Tibial nerve (tissue), 4 donors: ENCODE measurements around the gene SAP30BP. TPM values are rescaled to one million over a fixed set of nuclear protein-coding genes. Genes with fewer than 3 reads are reported as not detected.

Experiments used
- DNase-seq, 2 donors: peaks; one replicate each; pipeline ENCODE4 v3.0.0-alpha.2; 2019; ENCODE audit warnings: low spot score in 2 of 2
- H3K27ac ChIP-seq, 4 donors: fragments of 200-600 bp; sonication (generic) in 3 of 4; one replicate each; pipeline ENCODE4 v1.5.1; 2017 to 2019; ENCODE audit warnings: mild to moderate bottlenecking in 1 of 4
- H3K27me3 ChIP-seq, 2 donors: fragments of 200-600 bp; sonication (generic) in 1 of 2; one replicate each; pipeline versions ENCODE4 v1.5.1 to v1.6.0; 2017 to 2019
- H3K36me3 ChIP-seq, 3 donors: fragments of 200-600 bp; sonication (generic); one replicate each; pipeline ENCODE4 v1.5.1; 2018 to 2019
- H3K4me1 ChIP-seq, 4 donors: fragments of 200-600 bp; sonication (generic) in 3 of 4; one replicate each; pipeline ENCODE4 v1.5.1; 2017 to 2019
- H3K4me3 ChIP-seq, 4 donors: fragments of 200-600 bp; sonication (generic) in 3 of 4; one replicate each; pipeline ENCODE4 v1.5.1; 2017 to 2019; ENCODE audit warnings: mild to moderate bottlenecking in 1 of 4, moderate library complexity in 1 of 4
- H3K9me3 ChIP-seq, 4 donors: fragments of 200-600 bp; sonication (generic) in 3 of 4; one replicate each; pipeline ENCODE4 v1.5.1; 2017 to 2019
- CTCF ChIP-seq, 5 experiments: fragments of 200-600 bp in 3 of 5; fragments of 450-650 bp in 2 of 5; sonication (generic) in 3 of 5; IDR thresholded peaks; one replicate each; pipeline ENCODE4 v1.5.1; 2016 to 2019; ENCODE audit warnings: antibody characterized with exemption in 5 of 5, mild to moderate bottlenecking in 3 of 5, moderate library complexity in 2 of 5
- EP300 ChIP-seq, 2 donors: sonication (generic); formaldehyde crosslinking; IDR thresholded peaks; one replicate each; pipeline ENCODE4 v1.6.1; 2017; ENCODE audit warnings: antibody characterized with exemption in 2 of 2, mild to moderate bottlenecking in 1 of 2
- POLR2A ChIP-seq, 2 donors: fragments of 450-650 bp; IDR thresholded peaks; one replicate each; pipeline ENCODE4 v1.6.1; 2017; ENCODE audit warnings: antibody characterized with exemption in 2 of 2, mild to moderate bottlenecking in 2 of 2, moderate library complexity in 2 of 2
- WGBS, 2 donors: methylation state at CpG; one replicate each; pipeline ENCODE4 v1.1.5; 2018; 5-methylcytosine and 5-hydroxymethylcytosine counted together
- total RNA-seq, 4 donors: library from RNA; depleted of rRNA; stranded (reverse); fragments of >200 nt; gene quantifications; one replicate each; pipeline ENCODE4 v1.1.0, GENCODE V29; 2016

The SAP30BP gene
- total RNA-seq, 4 donors from 2014 or later: 63.9 to 119 (median 95.3) TPM

GRCh38 chr17:75654176-75654575, 13.0 kb upstream of the SAP30BP start:
- TF ChIP-seq POLR2A (IDR thresholded peaks at IDR 0.05) (no peak), EP300 (IDR thresholded peaks at IDR 0.05) (no peak), CTCF (IDR thresholded peaks at IDR 0.05) (no peak)

DNA sequence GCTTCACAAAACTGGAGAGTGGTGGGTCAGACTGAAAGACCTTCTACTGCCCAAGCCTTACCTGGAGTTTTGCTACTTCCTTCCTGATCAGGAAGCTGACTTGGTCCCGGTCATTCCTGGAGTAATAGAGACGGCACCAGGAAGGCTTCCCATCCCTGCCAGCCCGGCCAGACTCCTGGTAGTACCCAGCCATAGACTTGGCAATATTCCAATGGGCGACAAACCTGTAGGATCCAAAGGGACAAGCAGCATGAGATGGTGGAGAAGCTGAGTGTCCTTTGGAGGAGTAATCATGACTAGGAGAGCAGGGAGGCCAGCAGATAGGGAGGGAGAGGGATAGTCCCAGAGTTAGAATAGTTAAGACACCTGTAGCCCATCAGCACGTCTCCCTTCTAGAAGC, 8.9 kb upstream of the SAP30BP start:
- 82 to 89% methylated on average over 5 of the region's 5 CpGs for WGBS, 2 donors
- Histone ChIP-seq H3K4me3 (no peak overlapping the region), H3K27ac (no peak overlapping the region), H3K36me3 (peaks cover 0 to 89% (median 4%) of the 10 kb centered on the region in 3 donors), H3K27me3 (no peaks in the 10 kb centered on the region), H3K9me3 (no peaks in the 10 kb centered on the region), H3K4me1 (no peaks in the 10 kb centered on the region)
- DNase-seq: no peak
- TF ChIP-seq CTCF (IDR thresholded peaks at IDR 0.05) (no peak), EP300 (IDR thresholded peaks at IDR 0.05) (no peak), POLR2A (IDR thresholded peaks at IDR 0.05) (no peak)

More at GRCh38 chr17:75654176-75654575, 13.0 kb upstream of the SAP30BP start:
- Histone ChIP-seq H3K9me3 (no peaks in the 10 kb centered on the region), H3K27me3 (no peaks in the 10 kb centered on the region), H3K36me3 (peaks cover 0 to 89% (median 10%) of the 10 kb centered on the region in 3 donors), H3K27ac (no peak overlapping the region), H3K4me1 (peaks cover 0 to 26% (median 0%) of the 10 kb centered on the region in 4 donors), H3K4me3 (no peak overlapping the region)
- WGBS, 2 donors: 21 to 29% methylated on average over 2 of the region's 2 CpGs
- DNase-seq: no peak

DNA sequence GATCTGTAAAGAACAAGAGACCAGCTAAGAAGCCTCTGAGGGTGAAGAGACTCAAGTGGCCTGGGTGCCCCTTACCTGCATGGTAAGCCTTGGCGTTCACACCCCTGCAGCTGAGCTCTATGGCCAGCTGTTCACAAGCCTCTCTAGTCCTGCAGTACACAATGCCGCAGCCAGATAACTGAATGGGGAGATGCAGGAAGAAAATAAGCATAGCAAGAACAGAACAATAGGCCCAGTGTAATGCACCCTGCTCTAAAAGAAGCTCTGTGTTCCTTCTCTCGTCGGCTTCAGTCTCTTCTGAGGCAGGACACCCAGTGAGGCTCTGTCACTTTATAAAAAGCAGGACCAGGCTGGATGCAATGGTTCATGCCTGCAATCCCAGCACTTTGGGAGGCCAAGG, 5.6 kb upstream of the SAP30BP start:
- H3K36me3 ChIP-seq: peaks cover 0 to 75% (median 4%) of the 10 kb centered on the region in 3 donors
- H3K27me3 ChIP-seq: no peaks in the 10 kb centered on the region
- H3K27ac ChIP-seq: no peak overlapping the region
- DNase-seq: no peak
- TF ChIP-seq CTCF (IDR thresholded peaks at IDR 0.05) (no peak), POLR2A (IDR thresholded peaks at IDR 0.05) (no peak), EP300 (IDR thresholded peaks at IDR 0.05) (no peak)
- peaks cover 0 to 9% (median 8%) of the 10 kb centered on the region in 4 donors for H3K4me1 ChIP-seq
- WGBS, 2 donors: 53 to 65% methylated on average over 4 of the region's 4 CpGs
- H3K4me3 ChIP-seq: no peak overlapping the region
- no peaks in the 10 kb centered on the region for H3K9me3 ChIP-seq

- Histone ChIP-seq H3K27ac (no peak overlapping the region), H3K36me3 (peaks cover 0 to 65% (median 4%) of the 10 kb centered on the region in 3 donors), H3K4me1 (peaks cover 0 to 12% (median 8%) of the 10 kb centered on the region in 4 donors), H3K9me3 (no peaks in the 10 kb centered on the region), H3K4me3 (no peak overlapping the region), H3K27me3 (no peaks in the 10 kb centered on the region)
- WGBS, 2 donors: 91 to 94% methylated on average over 9 of the region's 9 CpGs
- TF ChIP-seq POLR2A (IDR thresholded peaks at IDR 0.05) (no peak), CTCF (IDR thresholded peaks at IDR 0.05) (no peak), EP300 (IDR thresholded peaks at IDR 0.05) (no peak)
- no peak for DNase-seq
Observed at GRCh38 chr17:75662511-75662910, 4.6 kb upstream of the SAP30BP start.

- H3K9me3 ChIP-seq: no peaks in the 10 kb centered on the region
- 83 to 91% methylated on average over 3 of the region's 3 CpGs for WGBS, 2 donors
- no peaks in the 10 kb centered on the region for H3K27me3 ChIP-seq
- H3K4me3 ChIP-seq: no peak overlapping the region
- TF ChIP-seq POLR2A (IDR thresholded peaks at IDR 0.05): no peak
- TF ChIP-seq CTCF (IDR thresholded peaks at IDR 0.05): no peak
- TF ChIP-seq EP300 (IDR thresholded peaks at IDR 0.05): no peak
- DNase-seq: no peak
- peaks cover 0 to 26% (median 17%) of the 10 kb centered on the region in 4 donors for H3K4me1 ChIP-seq
- H3K27ac ChIP-seq: no peak overlapping the region
- peaks cover 4 to 56% (median 5%) of the 10 kb centered on the region in 3 donors for H3K36me3 ChIP-seq
Observed at GRCh38 chr17:75664099-75664549, 3.0 kb upstream of the SAP30BP start.
